H54 (cell line): ENCODE data around the gene TRIM4.
"Not testable (repeated sequence)": the region's sequence is repeated elsewhere in the genome, so short reads cannot be mapped to it uniquely, and the experiment has no call there.

Source experiments
- DNase-seq: peaks from one replicate; pipeline ENCODE4 v3.0.0; 2011; ENCODE audit warnings: low spot score, mixed read lengths; ENCODE audit not compliant: insufficient read length
- FAIRE-seq: peaks from 3 replicates; lab custom pipeline; 2011; peaks lifted over from hg19 to GRCh38; lab: Jason Lieb, UNC
- POLR2A ChIP-seq: IDR thresholded peaks from 2 replicates; pipeline ENCODE4 v1.6.1; 2011; ENCODE audit warnings: low read depth, mild to moderate bottlenecking, low read length

TRIM4 gene

GRCh38 chr7:99894738-99895137 is 24.6 kb downstream of the TRIM4 start:
- TF ChIP-seq POLR2A: no peak
- no peak for DNase-seq
- no peak for FAIRE-seq

DNA sequence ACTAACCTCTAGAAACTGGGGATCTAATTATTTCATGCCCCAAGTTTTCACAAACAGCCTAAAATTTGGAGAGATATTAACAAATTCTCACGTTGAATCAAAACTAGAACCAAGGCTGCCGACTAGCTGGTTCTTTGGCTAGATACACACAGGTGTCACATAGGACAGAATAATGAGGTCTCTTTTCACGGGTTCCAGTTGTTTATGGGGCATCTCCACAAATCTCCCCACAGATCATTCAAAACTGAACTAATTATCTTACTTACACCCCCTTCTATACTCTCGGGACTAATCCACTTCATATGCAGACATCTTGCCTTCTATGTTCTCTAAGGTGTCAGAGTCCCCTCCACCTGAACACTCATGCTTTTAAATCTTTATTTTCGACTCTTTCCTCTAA is 26.1 kb downstream of the TRIM4 start:
- FAIRE-seq: no peak
- DNase-seq: no peak
- TF ChIP-seq POLR2A: no peak

DNA sequence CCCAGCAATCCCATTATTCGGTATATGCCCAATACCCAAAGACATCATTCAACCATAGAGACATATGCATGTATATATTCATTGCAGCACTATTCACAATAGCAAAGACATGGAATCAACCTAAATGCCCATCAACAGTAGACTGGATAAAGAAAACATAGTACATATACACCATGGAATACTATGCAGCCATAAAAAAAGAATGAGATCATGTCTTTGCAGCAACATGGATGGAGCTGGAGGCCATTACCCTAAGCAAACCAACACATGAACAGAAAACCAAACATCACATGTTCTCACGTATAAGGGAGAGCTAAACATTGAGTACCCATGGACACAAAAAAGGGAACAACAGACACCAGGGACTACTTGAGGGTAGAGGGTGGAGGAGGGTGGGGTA is 29.0 kb downstream of the TRIM4 start:
- not testable (repeated sequence) for DNase-seq, FAIRE-seq

GRCh38 chr7:99888366-99888765 is 31.0 kb downstream of the TRIM4 start:
- FAIRE-seq, DNase-seq: not testable (repeated sequence)

- FAIRE-seq: no peak
- TF ChIP-seq POLR2A: no peak
- DNase-seq: no peak
Observed at GRCh38 chr7:99881370-99881769, 38.0 kb downstream of the TRIM4 start.

- no peak for TF ChIP-seq POLR2A
- DNase-seq: no peak
- FAIRE-seq: no peak
Observed at GRCh38 chr7:99876933-99877332, 42.4 kb downstream of the TRIM4 start, which contains the start of gene OR2AE1. TSS of gene OR2AE1 (minus strand) at chr7:99877033. CDS start at chr7:99877033, 0 bp downstream.

GRCh38 chr7:99876491-99876890 is 42.8 kb downstream of the TRIM4 start:
- FAIRE-seq (no peak), DNase-seq (no peak)
- TF ChIP-seq POLR2A: no peak

DNA sequence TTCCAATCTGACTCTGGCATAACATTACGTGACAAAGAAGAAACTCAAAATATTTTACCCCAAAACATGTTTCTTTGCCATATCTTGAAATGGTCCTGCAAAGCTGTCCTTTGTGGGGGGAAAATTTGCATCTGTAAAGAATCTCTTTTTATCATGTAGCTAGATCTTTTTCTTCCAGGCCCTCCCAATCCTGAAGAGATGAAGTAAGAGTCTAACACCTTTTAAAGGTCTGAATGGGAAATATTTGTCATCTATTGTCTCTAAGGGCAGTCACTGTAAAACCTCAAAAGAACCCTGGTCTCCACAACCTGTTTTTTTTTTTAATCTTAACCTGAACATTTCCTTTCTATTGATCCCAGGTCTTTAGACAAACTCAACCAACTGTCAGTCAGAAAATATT is 51.1 kb downstream of the TRIM4 start:
- DNase-seq (no peak), FAIRE-seq (no peak)

GRCh38 chr7:99867477-99867876 is 51.9 kb downstream of the TRIM4 start:
- not testable (repeated sequence) for DNase-seq, FAIRE-seq

More for the DNA sequence above, 51.1 kb downstream of the TRIM4 start:
- TF ChIP-seq POLR2A: no peak

DNA sequence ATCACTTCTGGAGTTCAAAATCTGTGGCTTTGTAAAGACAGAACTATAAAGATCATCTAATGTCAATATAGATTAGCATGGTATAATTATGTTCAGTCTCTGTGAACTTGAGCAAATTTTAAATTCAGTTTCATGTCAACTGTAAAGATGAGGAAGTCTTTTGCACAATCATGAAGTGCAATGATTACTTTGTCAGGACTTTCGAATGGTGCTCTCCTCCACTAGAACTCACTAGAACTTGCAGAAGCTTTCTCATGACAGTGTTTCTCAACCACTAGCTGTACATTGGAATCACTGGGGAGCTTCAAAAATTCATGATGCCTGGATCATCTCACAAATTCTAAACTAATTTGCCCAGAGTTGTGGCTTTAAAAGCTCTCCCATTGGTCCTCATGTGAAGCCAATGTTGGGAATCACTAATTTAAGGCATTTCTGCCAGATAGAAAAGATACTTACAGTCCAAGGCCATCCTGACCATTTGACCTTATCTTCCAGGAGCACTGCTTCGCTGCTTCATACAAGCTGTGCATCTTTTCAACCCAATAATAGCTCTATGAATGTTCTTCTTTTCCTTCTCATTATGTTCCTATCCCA is 55.4 kb downstream of the TRIM4 start:
- no peak for FAIRE-seq
- no peak for TF ChIP-seq POLR2A
- no peak for DNase-seq

DNA sequence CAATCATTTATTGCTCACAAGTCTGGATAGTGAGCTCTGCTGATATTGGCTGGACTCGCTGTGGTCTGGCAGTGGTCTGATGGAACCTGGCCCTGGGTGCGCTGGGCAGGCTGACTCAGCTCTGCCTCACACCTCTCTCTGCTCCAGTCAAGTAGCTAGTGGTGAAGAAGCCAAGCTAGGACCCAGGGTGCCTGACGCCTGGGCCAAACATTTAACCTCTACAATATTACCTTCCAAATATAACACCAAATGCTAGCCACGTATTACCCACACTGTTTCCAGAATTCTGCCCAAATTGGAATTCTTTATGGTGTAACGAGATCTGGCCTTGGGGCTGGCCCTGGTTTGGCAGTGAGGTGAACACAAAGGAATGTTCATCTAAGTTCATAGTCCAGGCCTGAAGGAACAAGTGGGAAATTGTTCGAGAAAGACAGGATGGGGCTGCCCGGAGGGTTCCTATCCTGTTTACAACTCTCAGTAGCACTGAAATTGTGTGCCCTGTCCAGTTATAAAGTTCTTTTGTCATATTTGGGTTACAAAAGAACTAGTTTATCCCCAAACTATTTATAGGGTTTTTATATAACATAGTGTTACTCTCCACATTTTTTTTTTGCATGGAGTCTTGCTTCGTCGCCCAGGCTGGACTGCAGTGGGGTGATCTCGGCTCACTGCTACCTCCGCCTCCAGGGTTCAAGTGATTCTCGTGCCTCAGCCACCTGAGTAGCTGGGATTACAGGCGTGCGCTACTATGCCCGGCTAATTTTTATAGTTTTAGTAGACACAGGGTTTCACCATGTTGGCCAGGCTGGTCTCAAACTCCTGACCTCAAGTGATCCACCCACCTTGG is 58.8 kb downstream of the TRIM4 start:
- FAIRE-seq (peak; percentile 53), DNase-seq (peak; percentile 71)
- TF ChIP-seq POLR2A: no peak

- no peak for DNase-seq
- TF ChIP-seq POLR2A: no peak
- no peak for FAIRE-seq
Observed at GRCh38 chr7:99855236-99855635, 64.1 kb downstream of the TRIM4 start.

- TF ChIP-seq POLR2A: no peak
- DNase-seq (no peak), FAIRE-seq (no peak)
Observed at GRCh38 chr7:99848420-99849216, 70.7 kb downstream of the TRIM4 start.

DNA sequence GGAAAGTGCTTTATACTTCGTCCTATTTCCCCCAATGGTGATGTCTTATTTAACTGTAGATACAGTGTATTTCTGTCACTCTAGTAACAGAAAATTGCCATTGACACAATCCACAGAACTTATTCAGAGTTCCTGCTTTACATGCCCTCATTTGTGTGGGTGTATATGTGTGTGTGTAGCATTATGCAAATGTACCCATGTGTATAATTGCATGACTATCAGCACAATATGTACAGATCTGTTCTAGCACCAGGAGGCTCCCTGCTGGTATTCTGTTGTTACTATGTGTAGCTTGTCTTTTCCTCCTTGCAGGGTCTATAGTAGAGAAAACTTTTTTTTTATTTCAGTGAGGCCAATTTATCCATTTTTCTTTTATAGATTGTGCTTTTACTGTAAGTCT is 75.0 kb downstream of the TRIM4 start:
- DNase-seq (no peak), FAIRE-seq (no peak)
- TF ChIP-seq POLR2A: no peak
